ENCODE measurements around the gene MYCBP2. TPM values are rescaled to one million over a fixed set of nuclear protein-coding genes. Genes with fewer than 3 reads are reported as not detected.
"Not testable (repeated sequence)": the region's sequence is repeated elsewhere in the genome, so short reads cannot be mapped to it uniquely, and the experiment has no call there.

Gene MYCBP2
- polyA plus RNA-seq, 3 donors, result 60.8 to 70.6 (median 65.7) TPM

DNA sequence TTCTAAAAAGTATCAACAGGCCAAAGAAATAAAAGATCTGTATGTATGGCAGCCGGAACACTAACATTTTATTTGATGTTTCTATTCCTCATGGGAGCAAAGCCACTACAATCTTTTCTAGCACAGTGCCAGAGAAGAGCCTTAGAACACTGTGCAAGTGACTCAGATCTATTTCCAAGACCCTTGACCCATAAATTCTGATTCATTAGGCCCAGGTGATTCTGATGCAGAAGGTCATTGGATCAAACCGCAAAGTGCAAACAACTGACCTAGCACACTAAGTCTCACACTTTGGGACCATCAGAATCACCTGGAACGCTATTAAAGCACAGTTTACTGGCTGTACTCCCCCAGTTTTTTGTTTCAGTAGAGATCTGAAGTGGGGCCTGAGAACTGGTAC, 87.6 kb downstream of the MYCBP2 start:
- no peak for DNase-seq (ENCODE audit: extremely low read depth in 1 of 11, low read depth in 9 of 11, low spot score in 4 of 11)

DNA sequence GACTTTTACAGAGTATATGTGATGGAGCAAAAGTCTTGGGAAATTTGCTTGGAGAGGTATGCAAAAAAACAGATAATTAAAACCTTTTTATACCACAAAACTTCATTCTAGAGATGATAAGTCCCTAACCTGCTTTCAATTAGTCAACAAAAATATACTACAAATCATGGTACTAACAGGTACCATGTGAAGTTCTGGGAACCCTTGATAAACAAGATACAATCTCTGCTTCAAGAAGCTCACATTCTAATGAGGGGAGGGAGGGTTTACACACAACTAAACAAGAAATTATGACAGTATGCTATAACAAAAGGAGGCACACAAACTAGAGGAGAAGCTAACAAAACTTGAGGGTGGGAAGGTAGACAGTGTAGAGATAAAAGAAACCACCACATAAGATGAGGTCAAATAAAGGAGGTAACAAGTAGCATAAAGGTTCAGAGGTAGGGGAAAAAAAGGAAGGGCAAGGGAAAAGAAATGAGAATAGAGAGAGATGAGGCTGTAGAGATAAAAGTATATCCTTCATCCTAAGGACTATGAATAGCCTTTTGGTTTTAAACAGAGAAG, 91.4 kb downstream of the MYCBP2 start:
- no peak for DNase-seq (ENCODE audit: extremely low read depth in 1 of 11, low read depth in 9 of 11, low spot score in 4 of 11)

DNA sequence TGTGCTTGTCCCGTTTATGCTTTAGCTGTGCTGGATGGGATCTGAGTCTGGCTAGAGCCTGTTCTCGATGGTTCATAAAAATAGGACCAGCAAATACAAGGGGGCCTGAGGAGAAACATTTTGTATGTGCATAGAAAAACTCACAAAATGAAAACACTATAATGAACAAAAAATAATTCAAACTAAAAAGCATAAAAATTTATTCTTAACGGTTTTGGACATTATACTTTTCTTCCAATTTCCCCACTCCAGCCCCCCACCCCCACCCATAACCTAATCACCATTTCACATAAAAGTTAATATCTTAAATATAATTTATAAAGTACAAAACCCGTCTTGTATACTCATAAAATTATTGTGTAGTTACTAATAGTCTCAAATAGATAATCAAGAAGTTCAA, 93.7 kb downstream of the MYCBP2 start:
- DNase-seq (ENCODE audit: extremely low read depth in 1 of 11, low read depth in 9 of 11, low spot score in 4 of 11), result no peak

DNA sequence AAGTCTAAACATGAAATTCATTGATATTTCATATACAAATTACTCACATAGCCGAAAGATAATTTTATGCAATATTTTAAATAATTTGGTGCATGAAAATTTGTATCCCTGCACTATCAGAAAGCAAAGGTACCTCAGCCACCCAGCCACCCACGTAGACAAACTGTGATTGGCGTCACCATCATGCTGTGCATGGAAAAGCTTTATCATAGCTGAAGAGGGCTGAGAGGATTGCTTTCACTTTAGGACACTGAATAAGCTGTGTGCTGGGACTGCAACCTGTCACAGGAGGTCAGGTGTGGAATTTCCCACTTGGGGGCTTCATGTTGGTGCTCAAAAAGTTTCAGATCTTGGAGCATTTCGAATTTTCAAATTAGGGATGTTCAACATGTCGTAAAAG, 96.3 kb downstream of the MYCBP2 start:
- no peak for DNase-seq (ENCODE audit: extremely low read depth in 1 of 11, low read depth in 9 of 11, low spot score in 4 of 11)

DNA sequence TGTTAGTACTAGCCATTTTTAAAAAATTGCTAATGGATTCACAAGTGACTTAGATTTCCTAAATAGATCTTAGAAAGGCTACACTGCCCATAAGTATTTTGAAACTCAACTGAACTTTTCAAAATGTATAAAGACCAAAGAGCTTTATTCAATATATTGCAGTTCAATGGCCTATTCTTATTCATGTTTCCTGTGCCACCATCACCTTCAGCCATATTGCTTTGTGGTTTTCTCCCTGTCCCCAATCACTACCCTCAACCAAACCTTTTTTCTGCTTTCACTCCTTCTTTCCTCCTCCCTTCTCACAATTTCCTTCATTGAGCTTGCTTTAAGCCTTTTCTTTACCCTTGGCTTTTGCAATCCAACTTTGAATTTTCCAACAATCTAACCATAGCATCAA, 100.9 kb downstream of the MYCBP2 start:
- no peak for DNase-seq (ENCODE audit: extremely low read depth in 1 of 11, low read depth in 9 of 11, low spot score in 4 of 11)

DNA sequence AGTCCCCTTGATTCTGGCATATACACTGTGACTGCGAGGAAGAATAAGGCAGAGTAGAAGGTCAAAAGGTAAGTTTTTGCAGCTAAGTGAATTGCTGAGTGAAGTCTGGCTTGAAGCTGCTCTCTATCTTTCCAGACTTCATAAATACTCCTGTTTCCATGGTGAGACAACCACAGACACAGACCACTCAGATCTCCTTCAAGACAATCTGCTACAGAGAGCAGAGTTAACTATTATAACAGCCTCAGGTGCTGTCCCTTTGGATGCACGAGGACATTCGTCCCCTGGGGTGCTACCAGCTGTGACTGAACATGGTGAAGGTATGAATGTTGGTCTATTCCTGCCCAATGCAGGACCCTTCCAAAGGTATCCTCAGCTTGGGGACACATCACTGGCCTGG, 104.0 kb downstream of the MYCBP2 start:
- DNase-seq (ENCODE audit: extremely low read depth in 1 of 11, low read depth in 9 of 11, low spot score in 4 of 11), result no peak

DNA sequence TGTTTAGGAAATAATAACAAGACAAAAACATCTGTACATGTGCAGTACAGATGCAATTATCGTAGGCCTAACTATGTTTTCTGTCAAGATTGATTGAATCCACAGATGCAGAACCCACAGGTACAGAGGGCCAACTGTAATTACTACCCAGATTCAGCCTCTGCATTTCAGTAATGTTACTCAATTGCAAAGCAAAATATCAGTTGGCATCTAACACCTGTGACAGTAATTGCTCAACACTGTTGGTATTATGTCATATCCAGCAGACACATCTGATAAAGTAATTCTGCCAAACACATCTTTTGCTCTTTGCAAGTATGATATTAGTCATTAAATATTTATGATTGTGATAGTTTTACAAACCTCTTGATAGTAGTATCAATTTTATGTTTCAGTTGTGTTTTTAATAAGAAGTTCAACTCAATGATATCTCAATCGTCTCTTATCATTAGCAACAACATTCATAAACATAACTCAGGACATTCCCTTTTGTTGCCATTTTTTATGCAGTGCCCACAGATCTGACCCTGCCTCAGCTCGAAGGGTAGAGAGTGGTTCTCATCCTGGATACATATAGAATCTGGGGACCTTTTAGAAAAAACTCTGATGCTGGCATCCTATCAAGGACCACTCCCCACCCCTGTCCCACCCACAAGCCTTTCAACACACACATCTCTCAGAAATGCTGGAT, 104.7 kb downstream of the MYCBP2 start:
- DNase-seq (ENCODE audit: extremely low read depth in 1 of 11, low read depth in 9 of 11, low spot score in 4 of 11), result no peak

DNA sequence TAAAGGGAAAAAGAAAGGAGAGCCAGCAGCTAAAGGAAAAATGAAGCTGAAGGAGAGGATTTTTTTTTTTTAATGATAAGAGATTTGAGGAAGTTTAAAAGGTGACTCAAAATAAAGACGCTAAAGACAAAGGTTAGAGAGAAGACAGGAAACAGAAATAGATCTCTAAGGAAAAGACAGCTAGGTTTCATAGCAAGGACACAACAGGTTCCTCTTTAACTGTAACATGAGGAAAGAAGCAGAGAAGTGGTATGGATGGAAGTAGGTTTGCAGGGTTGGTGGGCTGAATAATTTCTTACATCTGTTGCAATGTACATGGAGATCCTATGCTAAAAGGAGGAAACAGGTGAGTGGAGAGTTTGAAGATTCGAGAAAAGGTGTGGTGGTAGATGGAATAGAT, 107.5 kb downstream of the MYCBP2 start:
- DNase-seq (ENCODE audit: extremely low read depth in 1 of 11, low read depth in 9 of 11, low spot score in 4 of 11), result no peak

DNA sequence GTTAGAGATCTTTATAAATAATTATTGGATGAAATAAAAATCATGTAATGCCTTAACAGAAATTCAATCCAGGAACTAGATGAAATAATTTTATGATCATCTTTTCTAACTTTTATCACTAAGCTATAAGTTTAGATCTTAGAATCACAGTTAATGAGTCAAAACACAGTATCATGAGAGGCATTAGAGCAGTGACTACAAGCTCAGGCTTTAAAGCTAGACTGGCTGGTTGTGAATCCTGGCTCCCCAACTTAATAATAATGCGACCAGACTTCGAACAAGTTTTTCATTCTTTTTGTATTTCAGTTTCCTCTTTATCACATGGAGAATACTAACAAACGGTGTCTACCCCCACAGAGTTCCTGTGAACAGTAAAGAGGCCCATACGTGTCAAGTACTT, 108.6 kb downstream of the MYCBP2 start:
- DNase-seq (ENCODE audit: extremely low read depth in 1 of 11, low read depth in 9 of 11, low spot score in 4 of 11), result no peak

DNA sequence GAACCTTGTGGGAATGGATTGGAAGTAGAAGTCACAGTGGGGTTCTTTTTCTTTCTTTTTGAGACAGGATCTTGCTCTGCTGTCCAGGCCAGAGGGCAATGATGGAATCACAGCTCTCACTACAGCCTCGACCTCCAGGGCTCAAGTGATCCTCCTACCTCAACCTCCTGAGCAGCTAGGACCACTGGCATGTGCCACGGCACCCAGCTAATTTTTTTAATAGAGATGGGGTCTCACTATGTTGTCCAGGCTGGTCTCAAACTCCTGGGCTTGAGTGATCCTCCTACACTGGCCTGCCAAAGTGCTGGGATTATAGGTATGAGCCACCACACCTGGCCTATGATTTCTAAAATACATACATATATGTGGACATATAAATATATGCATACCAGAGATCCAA, 111.4 kb downstream of the MYCBP2 start:
- no peak for DNase-seq (ENCODE audit: extremely low read depth in 1 of 11, low read depth in 9 of 11, low spot score in 4 of 11)

DNA sequence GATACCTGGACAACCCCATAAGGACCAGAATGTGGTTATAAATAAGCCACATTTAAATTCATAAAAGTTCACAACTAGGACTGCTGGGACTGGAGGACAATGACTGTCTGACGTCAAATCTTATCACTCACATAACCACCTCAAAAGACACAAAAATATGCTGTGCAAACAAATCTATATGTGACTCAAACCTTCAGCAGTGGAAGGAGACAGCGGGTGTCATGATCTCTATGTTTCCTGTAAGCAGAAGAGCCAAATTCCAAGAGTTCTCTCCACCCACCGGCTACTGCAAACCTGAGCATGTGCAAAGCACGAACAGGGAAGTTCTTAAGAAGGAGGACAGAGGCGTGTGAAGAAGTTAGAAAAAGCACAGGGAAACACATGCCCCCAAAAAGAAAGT, 113.2 kb downstream of the MYCBP2 start:
- no peak for DNase-seq (ENCODE audit: extremely low read depth in 1 of 11, low read depth in 9 of 11, low spot score in 4 of 11)

DNA sequence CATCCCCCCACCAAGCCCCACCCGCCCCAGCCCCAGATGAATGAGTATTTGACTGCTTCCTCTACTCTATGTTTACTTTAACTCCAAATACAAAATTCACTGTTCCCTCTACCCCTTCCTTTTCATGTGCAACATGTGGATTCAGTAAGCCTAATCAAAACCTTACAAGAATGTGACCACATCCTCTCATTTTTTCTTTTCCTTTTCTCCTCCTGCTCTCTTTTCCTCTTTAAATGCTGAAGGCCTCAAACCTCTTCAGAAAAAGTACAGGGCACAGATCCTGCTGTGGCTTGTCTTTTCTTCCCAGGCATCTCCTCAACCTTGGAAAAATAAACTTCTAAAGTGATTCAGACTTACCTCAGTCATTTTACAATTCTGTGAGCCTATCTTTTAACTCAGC, 119.0 kb downstream of the MYCBP2 start:
- DNase-seq (ENCODE audit: extremely low read depth in 1 of 11, low read depth in 9 of 11, low spot score in 4 of 11), result no peak

DNA sequence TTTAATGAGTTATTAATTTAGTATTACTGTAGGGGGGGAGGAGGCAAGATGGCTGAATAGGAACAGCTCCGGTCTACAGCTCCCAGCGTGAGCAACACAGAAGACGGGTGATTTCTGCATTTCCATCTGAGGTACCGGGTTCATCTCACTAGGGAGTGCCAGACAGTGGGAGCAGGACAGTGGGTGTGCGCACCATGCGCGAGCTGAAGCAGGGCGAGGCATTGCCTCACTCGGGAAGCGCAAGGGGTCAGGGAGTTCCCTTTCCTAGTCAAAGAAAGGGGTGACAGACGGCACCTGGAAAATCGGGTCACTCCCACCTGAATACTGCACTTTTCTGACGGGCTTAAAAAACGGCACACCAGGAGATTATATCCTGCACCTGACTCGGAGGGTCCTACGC, 127.9 kb downstream of the MYCBP2 start:
- not testable (repeated sequence) for DNase-seq (ENCODE audit: extremely low read depth in 1 of 11, low read depth in 9 of 11, low spot score in 4 of 11)

DNA sequence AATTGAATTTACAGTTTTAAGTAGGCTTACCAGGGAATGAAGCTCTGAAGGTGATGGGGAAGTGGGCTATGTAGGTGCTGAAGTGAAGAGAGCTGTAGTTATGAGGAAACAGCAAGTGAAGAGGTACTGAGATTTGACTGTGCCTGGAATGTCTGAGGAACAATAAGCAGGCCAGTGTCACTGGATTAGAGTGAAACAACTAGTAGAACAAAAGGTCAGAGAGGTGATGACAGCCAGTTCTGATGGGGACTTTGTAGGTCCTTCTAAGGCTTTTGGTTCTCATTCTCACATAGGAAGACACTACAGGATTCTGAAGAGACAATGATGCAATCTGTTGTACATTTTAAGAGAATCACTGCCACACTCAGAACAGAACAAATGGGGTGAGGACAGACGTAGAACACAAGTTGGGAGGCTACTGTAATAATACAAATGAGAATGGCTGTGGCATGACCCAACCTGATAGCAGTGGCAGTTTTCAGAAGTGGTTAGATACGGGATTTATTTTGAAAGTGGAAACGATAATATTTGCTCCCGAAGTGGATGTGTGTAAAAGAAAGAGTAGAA, 130.8 kb downstream of the MYCBP2 start:
- DNase-seq (ENCODE audit: extremely low read depth in 1 of 11, low read depth in 9 of 11, low spot score in 4 of 11), result no peak

DNA sequence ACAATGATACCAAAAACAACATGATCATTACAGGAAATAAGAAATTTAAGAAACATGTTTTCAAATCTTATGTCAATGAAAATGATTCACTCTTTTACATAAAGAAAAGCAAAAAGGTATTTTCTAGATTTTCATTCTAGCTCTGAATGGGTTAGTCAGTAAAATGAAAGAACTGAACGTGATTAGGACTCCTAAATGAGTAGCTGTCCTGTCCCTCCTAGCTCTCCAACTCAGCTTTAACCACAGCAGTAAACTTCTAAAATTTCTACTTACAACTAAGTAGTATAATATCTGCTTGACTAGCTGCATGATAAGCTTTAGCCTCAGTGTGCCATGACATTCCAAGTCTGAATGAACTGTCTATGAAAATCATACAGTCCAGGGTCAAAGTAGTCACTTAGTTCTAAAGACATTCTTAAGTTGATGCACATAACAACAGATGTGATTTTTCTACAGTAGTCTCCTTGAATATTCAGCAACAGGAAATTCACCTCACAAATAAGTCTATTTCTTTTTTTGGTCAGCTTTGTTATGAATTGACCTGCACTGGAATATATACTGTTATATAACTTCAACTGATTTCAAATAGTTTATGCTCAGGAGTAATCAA, 136.4 kb downstream of the MYCBP2 start:
- no peak for DNase-seq (ENCODE audit: extremely low read depth in 1 of 11, low read depth in 9 of 11, low spot score in 4 of 11)

DNA sequence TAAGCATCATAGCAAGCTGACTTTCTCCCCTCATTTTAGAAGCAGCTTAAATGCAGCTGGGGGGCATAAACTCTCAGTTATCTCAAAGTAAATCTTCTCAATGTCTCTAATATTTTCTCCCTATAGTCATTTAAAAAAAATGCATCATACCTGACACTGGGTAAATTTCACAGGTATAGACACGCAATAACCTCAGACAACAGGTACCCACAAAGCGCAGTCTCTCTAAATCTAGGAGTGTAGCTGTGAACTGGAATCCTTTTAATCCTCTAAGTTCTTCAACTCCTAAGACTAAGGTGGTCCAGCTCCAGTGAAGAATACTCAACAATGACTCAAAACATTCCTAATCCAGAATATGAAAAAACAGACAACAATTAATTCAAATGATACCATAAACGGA, 141.2 kb downstream of the MYCBP2 start:
- DNase-seq (ENCODE audit: extremely low read depth in 1 of 11, low read depth in 9 of 11, low spot score in 4 of 11), result no peak

DNA sequence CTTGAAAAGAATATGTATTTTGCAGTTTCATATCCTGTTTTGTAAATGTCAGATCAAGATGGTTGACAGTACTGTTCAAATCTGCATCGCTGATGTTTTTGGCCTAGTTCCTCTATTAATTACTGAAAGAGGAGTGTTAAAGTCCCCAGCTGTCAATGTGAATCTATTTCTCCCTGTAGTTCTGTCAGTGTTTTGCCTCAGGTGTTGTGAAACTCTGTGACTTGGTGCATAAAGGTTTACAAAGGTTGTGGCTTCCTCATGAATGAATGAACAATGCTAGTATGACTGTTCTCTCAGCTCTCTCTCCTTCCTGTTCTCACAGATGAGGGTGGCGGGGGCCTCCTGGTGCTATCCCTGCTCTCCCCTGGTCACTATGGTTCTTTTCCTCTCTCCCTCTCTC, 142.4 kb downstream of the MYCBP2 start:
- no peak for DNase-seq (ENCODE audit: extremely low read depth in 1 of 11, low read depth in 9 of 11, low spot score in 4 of 11)

DNA sequence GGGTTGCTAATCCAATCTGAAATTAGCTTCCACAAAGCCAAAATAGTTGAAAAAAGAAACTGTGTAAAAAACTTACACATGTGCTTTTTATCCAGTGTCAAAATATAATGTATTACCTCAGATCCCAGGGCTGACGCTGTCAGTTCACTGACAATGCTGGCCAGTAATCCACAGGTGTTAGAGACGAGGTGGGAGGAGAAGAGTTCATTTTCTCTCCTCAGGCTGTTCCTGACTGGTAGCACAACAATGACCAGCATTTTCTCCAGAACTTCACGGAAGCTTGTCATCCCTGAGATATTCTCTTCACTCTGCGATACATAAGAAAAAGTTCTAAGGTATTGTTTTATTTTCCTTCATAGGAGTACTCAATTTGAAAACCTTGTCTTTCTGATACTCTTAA, 146.9 kb downstream of the MYCBP2 start:
- no peak for DNase-seq (ENCODE audit: extremely low read depth in 1 of 11, low read depth in 9 of 11, low spot score in 4 of 11)

DNA sequence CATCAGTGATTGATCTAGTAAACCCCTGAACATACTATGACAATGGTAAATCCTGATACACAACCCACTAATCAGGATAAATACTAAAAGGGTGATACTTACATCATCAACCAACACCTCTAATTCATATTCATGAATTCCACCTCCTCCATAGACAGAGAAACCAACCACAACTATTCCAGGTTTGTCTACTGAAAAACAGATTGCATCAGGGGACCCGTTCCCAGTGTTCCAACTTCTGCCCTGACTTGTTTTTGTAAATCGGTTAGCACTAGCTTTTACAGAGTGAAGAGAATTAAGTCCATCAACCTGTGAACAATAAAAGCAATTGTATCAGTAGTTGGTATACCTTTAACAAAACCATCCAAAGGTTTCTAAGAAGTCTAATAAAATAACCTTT, 149.2 kb downstream of the MYCBP2 start:
- no peak for DNase-seq (ENCODE audit: extremely low read depth in 1 of 11, low read depth in 9 of 11, low spot score in 4 of 11)

DNA sequence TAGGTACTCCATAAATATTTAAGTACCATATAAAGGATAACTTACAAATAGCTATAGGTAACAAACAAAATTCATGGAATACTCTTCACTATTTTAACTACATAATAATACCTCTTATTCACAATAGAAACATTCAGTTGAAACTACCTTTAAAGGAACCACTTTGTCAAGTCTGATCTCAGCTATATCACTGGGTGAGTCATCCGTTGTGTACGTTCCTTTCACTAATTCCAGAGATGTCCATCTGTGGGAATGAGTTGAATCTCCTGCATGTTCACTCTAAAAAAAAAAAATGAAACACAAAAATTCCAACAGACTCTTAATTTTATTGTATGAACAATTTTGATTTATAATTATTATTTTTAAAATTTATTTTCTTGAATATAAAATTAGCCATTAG, 150.5 kb downstream of the MYCBP2 start:
- no peak for DNase-seq (ENCODE audit: extremely low read depth in 1 of 11, low read depth in 9 of 11, low spot score in 4 of 11)

DNA sequence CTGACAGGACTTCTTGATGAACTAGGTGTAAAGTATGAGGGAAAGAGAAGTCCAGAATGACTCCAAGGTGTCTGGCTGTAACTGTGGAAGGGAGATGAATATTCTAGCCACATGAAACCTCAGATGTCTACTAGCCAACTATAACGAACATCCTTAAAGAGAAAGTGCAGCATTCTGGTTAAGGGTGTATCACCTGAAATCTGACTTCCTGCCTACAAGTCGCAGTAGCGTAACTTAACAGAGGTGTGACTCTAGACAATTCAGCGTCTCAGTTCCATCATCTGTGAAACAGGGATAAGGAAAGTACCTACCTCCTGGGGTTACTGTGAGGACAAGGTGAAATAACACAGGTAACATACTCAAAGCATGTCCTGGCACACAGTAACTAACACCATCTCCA, 154.2 kb downstream of the MYCBP2 start:
- no peak for DNase-seq (ENCODE audit: extremely low read depth in 1 of 11, low read depth in 9 of 11, low spot score in 4 of 11)
